IMR-90 (cell line): ENCODE data around the gene DIO1. TPM values are rescaled to one million over a fixed set of nuclear protein-coding genes. Genes with fewer than 3 reads are reported as not detected.
"Not testable (repeated sequence)": the region's sequence is repeated elsewhere in the genome, so short reads cannot be mapped to it uniquely, and the experiment has no call there.

Experiments used
- ATAC-seq: fragments of 200-7000 bp; cut with Tn5 transposase; 2 replicates; pipeline ENCODE4 v1.9.1; 2020; ENCODE audit warnings: low read depth, mild to moderate bottlenecking, moderate library complexity
- BruUV-seq: library from RNA; stranded (reverse); fragments of 400-500 nt; replicated peaks from 2 replicates; lab custom pipeline; 2021; lab: Mats Ljungman, UMichigan
- CTCF ChIA-PET: fragments of 300-600 bp; formaldehyde crosslinking; extraction: SDS; loops from one replicate; lab custom pipeline; 2021; ENCODE audit warnings: antibody characterized with exemption; lab: Yijun Ruan, JAX
- POLR2A ChIA-PET: fragments of 300-600 bp; sonication (Branson Sonifier 250); formaldehyde crosslinking; loops from one replicate; lab custom pipeline; 2022; ENCODE audit warnings: antibody characterized with exemption; ENCODE audit not compliant: unreplicated experiment; lab: Charles Lee
- DNase-seq: peaks from one replicate; pipeline ENCODE4 v3.0.0; 2013
- H2AFZ ChIP-seq: replicated peaks from 2 replicates; pipeline ENCODE3; 2013; ENCODE audit warnings: low read length, mild to moderate bottlenecking; ENCODE audit not compliant: poor library complexity
- H2AK5ac ChIP-seq: 2 replicates; pipeline ENCODE4 v1.6.1; 2013; ENCODE audit warnings: low read depth, low read length, inconsistent platforms
- H2AK9ac ChIP-seq: replicated peaks from 2 replicates; pipeline ENCODE3; 2013; ENCODE audit warnings: mild to moderate bottlenecking, low read depth, low read length, moderate library complexity; ENCODE audit not compliant: poor library complexity
- H2BK120ac ChIP-seq: 2 replicates; pipeline ENCODE4 v1.6.1; 2013; ENCODE audit warnings: low read depth, low read length, inconsistent platforms
- H2BK15ac ChIP-seq: 3 replicates; pipeline ENCODE4 v1.6.1; 2013; ENCODE audit warnings: low read depth, low read length, inconsistent platforms
- H2BK20ac ChIP-seq: 2 replicates; pipeline ENCODE4 v1.6.1; 2013; ENCODE audit warnings: low read depth, mild to moderate bottlenecking, inconsistent platforms, low read length, moderate library complexity
- H2BK5ac ChIP-seq: 2 replicates; pipeline ENCODE4 v1.6.1; 2013; ENCODE audit warnings: mild to moderate bottlenecking, low read depth, low read length, inconsistent platforms; ENCODE audit not compliant: poor library complexity, severe bottlenecking
- H3K14ac ChIP-seq: replicated peaks from 2 replicates; pipeline ENCODE4 v1.6.1; 2013; ENCODE audit warnings: low read depth, low read length, inconsistent platforms
- H3K18ac ChIP-seq: 2 replicates; pipeline ENCODE4 v1.6.1; 2013; ENCODE audit warnings: low read depth, low read length, control low read depth
- H3K23ac ChIP-seq: 2 replicates; pipeline ENCODE4 v1.6.1; 2013; ENCODE audit warnings: low read depth, low read length, inconsistent platforms
- H3K27ac ChIP-seq: 2 replicates; pipeline ENCODE4 v1.5.1; 2013; ENCODE audit warnings: mild to moderate bottlenecking, control low read depth, low read length; ENCODE audit not compliant: insufficient read depth
- H3K27me3 ChIP-seq: 2 replicates; pipeline ENCODE4 v1.6.1; 2013; ENCODE audit warnings: low read length; ENCODE audit not compliant: control insufficient read depth, insufficient read depth
- H3K36me3 ChIP-seq: 2 replicates; pipeline ENCODE4 v1.6.1; 2013; ENCODE audit warnings: low read length, mixed read lengths; ENCODE audit not compliant: control insufficient read depth, insufficient read depth
- H3K4ac ChIP-seq: 2 replicates; pipeline ENCODE4 v1.6.1; 2013; ENCODE audit warnings: low read depth, low read length, inconsistent platforms
- H3K4me1 ChIP-seq: 2 replicates; pipeline ENCODE4 v1.6.1; 2013; ENCODE audit warnings: low read length, mixed read lengths; ENCODE audit not compliant: control insufficient read depth, insufficient read depth
- H3K4me2 ChIP-seq: 2 replicates; pipeline ENCODE4 v1.6.1; 2013; ENCODE audit warnings: low read depth, mild to moderate bottlenecking, control low read depth, low read length, moderate library complexity
- H3K4me3 ChIP-seq: 2 replicates; pipeline ENCODE4 v1.5.1; 2013; ENCODE audit warnings: low read depth, mild to moderate bottlenecking, control low read depth, low read length, moderate library complexity; ENCODE audit not compliant: insufficient read depth
- H3K56ac ChIP-seq: 2 replicates; pipeline ENCODE4 v1.6.1; 2013; ENCODE audit warnings: low read length, inconsistent platforms; ENCODE audit not compliant: insufficient read depth; ENCODE audit errors: extremely low read depth
- H3K79me1 ChIP-seq, 2 experiments: 2 replicates each; pipeline ENCODE4 v1.6.1; 2013; ENCODE audit warnings: low read length in 2 of 2, inconsistent platforms in 1 of 2, low read depth in 1 of 2
- H3K9ac ChIP-seq: 2 replicates; pipeline ENCODE4 v1.6.1; 2013; ENCODE audit warnings: low read depth, low read length, control low read depth
- H3K9me1 ChIP-seq: 2 replicates; pipeline ENCODE4 v1.6.1; 2013; ENCODE audit warnings: low read length, inconsistent platforms; ENCODE audit not compliant: insufficient read depth
- H3K9me3 ChIP-seq: 2 replicates; pipeline ENCODE4 v1.6.1; 2013; ENCODE audit warnings: low read length; ENCODE audit not compliant: control insufficient read depth, insufficient read depth
- H4K20me1 ChIP-seq: 2 replicates; pipeline ENCODE4 v1.6.1; 2013; ENCODE audit warnings: low read length, inconsistent platforms; ENCODE audit not compliant: insufficient read depth
- H4K5ac ChIP-seq: 2 replicates; pipeline ENCODE4 v1.6.1; 2013; ENCODE audit warnings: mild to moderate bottlenecking, low read depth, low read length, control low read depth
- H4K8ac ChIP-seq, 2 experiments: 2 replicates each; pipeline ENCODE4 v1.6.1; 2013; ENCODE audit warnings: low read depth in 2 of 2, low read length in 2 of 2, control low read depth in 1 of 2, inconsistent platforms in 1 of 2
- H4K91ac ChIP-seq: 2 replicates; pipeline ENCODE4 v1.6.1; 2013; ENCODE audit warnings: low read depth, low read length, inconsistent platforms; ENCODE audit not compliant: insufficient read depth
- WGBS, 2 experiments: methylation state at CpG; one replicate each; pipeline versions ENCODE4 v1.1.5 to v1.1.7; 2013; ENCODE audit warnings: missing lambda C conversion rate in 2 of 2; ENCODE audit not compliant: insufficient read length in 1 of 2; ENCODE audit errors: extremely low coverage in 2 of 2; 5-methylcytosine and 5-hydroxymethylcytosine counted together
- dilution Hi-C: fragments of 300-500 bp; cut with HindIII; formaldehyde crosslinking; loops from one replicate; pipeline ENCODE4 v1.14.3; 2018; ENCODE audit warnings: low sequenced_read_pairs; ENCODE audit not compliant: unreplicated experiment
- in situ Hi-C: fragments of 300-500 bp; cut with MboI; formaldehyde crosslinking; loops from 3 replicates; pipeline ENCODE4 v1.14.3; 2019; ENCODE audit warnings: low sequenced_read_pairs, inconsistent platforms, mixed read lengths
- intact Hi-C: fragments of 100-400 bp; cut with micrococcal nuclease; formaldehyde crosslinking; loops from 2 replicates; pipeline ENCODE4 v1.10.0; 2022
- polyA plus RNA-seq, 3 experiments: library from polyadenylated mRNA; depleted of rRNA; stranded (reverse); fragments of >200 nt; gene quantifications; 2 replicates each; pipeline ENCODE4 v1.2.3, GENCODE V29; 2012; ENCODE audit warnings: low replicate concordance in 1 of 3
- total RNA-seq: library from RNA; depleted of rRNA; stranded (reverse); fragments of >200 nt; gene quantifications from 2 replicates; pipeline ENCODE4 v1.2.3, GENCODE V29; 2012

DIO1 gene
- total and polyA plus RNA-seq, 2 of the 4 experiments (the other 2 are of a cell fraction): not detected

DNA sequence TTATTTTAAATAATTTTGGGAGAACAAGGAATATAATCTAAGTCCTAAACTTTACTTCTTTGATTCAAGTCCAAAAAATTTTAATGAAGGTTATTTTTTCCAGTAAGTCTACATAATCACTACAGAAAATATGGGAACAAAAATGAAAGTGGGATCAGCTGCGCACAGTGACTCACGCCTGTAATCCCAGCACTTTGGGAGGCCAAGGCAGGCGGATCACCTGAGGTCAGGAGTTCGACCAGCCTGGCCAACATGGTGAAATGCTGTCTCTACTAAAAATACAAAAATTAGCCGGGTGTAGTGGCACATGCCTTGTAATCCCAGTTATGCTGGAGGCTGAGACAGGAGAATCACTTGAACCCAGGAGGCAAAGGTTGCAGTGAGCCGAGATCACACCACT is 10.4 kb upstream of the DIO1 start:
- H4K8ac ChIP-seq, H3K23ac ChIP-seq, H2BK120ac ChIP-seq, intact Hi-C loops, H4K5ac ChIP-seq, H3K18ac ChIP-seq, POLR2A ChIA-PET, H3K27ac ChIP-seq, CTCF ChIA-PET, dilution Hi-C loops, H2BK20ac ChIP-seq, H2BK15ac ChIP-seq, BruUV-seq, H3K4ac ChIP-seq, H3K56ac ChIP-seq, H2AK9ac ChIP-seq, H2AFZ ChIP-seq, H4K20me1 ChIP-seq, H3K14ac ChIP-seq, H3K27me3 ChIP-seq, H3K9me3 ChIP-seq, H3K9me1 ChIP-seq, H3K4me3 ChIP-seq, H4K91ac ChIP-seq, DNase-seq, ATAC-seq, H2BK5ac ChIP-seq, H3K9ac ChIP-seq, H3K4me1 ChIP-seq, H3K4me2 ChIP-seq, H3K79me1 ChIP-seq, H2AK5ac ChIP-seq: not testable (repeated sequence)
- H3K36me3 ChIP-seq: peaks cover 17% of the 10 kb centered on the region
- WGBS, 2 experiments: 93% methylated on average over 4 of the region's 6 CpGs; no CpG with 5 or more reads in 1 of the 2 experiments
- in situ Hi-C loops: loop anchor here (5.0 kb wide), 1 partner anchor 64 kb away; the partner anchor contains the start of genes IFT25 and LRRC42
